ENCODE measurements around the gene SLC35F6. TPM values are rescaled to one million over a fixed set of nuclear protein-coding genes. Genes with fewer than 3 reads are reported as not detected.

SLC35F6 gene
- total RNA-seq, 2 donors from 2014 or later: 56.6 to 58.6 TPM

GRCh38 chr2:26816893-26817292, 52.8 kb downstream of the SLC35F6 start:
- H3K27ac ChIP-seq: no peak overlapping the region
- H3K27me3 ChIP-seq (replicated peaks; ENCODE audit: insufficient read depth): no peaks in the 10 kb centered on the region
- no peaks in the 10 kb centered on the region for H3K9me3 ChIP-seq
- no peaks in the 10 kb centered on the region for H3K4me1 ChIP-seq (replicated peaks)
- intact Hi-C loops (cut with DNase I): no loop called here
- WGBS: 59% methylated on average over 3 of the region's 3 CpGs
- no peaks in the 10 kb centered on the region for H3K36me3 ChIP-seq
- TF ChIP-seq, protein P1, sequence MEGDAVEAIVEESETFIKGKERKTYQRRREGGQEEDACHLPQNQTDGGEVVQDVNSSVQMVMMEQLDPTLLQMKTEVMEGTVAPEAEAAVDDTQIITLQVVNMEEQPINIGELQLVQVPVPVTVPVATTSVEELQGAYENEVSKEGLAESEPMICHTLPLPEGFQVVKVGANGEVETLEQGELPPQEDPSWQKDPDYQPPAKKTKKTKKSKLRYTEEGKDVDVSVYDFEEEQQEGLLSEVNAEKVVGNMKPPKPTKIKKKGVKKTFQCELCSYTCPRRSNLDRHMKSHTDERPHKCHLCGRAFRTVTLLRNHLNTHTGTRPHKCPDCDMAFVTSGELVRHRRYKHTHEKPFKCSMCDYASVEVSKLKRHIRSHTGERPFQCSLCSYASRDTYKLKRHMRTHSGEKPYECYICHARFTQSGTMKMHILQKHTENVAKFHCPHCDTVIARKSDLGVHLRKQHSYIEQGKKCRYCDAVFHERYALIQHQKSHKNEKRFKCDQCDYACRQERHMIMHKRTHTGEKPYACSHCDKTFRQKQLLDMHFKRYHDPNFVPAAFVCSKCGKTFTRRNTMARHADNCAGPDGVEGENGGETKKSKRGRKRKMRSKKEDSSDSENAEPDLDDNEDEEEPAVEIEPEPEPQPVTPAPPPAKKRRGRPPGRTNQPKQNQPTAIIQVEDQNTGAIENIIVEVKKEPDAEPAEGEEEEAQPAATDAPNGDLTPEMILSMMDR (IDR thresholded peaks at IDR 0.05): no peak
- TF ChIP-seq POLR2AphosphoS5 (IDR thresholded peaks at IDR 0.05) (no peak), POLR2A (IDR thresholded peaks at IDR 0.05) (no peak)
- no peak overlapping the region for H3K4me3 ChIP-seq
- no peak for DNase-seq (ENCODE audit: low spot score)

- Histone ChIP-seq H3K36me3 (no peaks in the 10 kb centered on the region), H3K4me3 (no peak overlapping the region), H3K27ac (no peak overlapping the region), H3K27me3 (replicated peaks; ENCODE audit: insufficient read depth) (no peaks in the 10 kb centered on the region), H3K9me3 (no peaks in the 10 kb centered on the region), H3K4me1 (replicated peaks) (no peaks in the 10 kb centered on the region)
- whole genome bisulfite sequencing: 72% methylated on average over 5 of the region's 5 CpGs
- TF ChIP-seq POLR2A (IDR thresholded peaks at IDR 0.05) (no peak), POLR2AphosphoS5 (IDR thresholded peaks at IDR 0.05) (no peak)
- TF ChIP-seq, protein P1 (IDR thresholded peaks at IDR 0.05): no peak
- DNase-seq (ENCODE audit: low spot score): no peak
- intact Hi-C loops (cut with DNase I): no loop called here
Measured at GRCh38 chr2:26818255-26818654, 54.2 kb downstream of the SLC35F6 start.

DNA sequence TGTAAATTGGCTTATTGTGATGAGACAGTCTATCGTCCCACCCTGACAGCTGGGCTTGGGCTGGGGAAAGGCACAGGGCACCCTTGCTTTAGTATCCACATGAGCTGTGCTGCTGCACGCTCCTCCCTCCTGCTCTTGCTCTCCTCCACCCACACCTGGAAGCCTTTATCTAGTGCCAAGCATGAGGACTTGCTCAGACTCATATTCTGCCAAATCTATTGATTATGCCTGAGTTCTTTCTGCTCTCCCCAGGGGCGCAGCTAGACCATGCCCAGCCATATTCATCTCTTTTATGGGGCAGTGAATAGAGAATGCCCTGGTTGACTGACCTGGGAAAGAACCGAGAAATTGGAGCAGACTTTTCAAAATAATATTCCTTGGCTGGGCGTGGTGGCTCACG, 54.9 kb downstream of the SLC35F6 start:
- Histone ChIP-seq H3K36me3 (no peaks in the 10 kb centered on the region), H3K4me3 (no peak overlapping the region), H3K4me1 (replicated peaks) (no peaks in the 10 kb centered on the region), H3K9me3 (no peaks in the 10 kb centered on the region), H3K27ac (no peak overlapping the region), H3K27me3 (replicated peaks; ENCODE audit: insufficient read depth) (no peaks in the 10 kb centered on the region)
- TF ChIP-seq, protein P1 (IDR thresholded peaks at IDR 0.05): no peak
- TF ChIP-seq POLR2A (IDR thresholded peaks at IDR 0.05): no peak
- no peak for TF ChIP-seq POLR2AphosphoS5 (IDR thresholded peaks at IDR 0.05)
- intact Hi-C loops (cut with DNase I): no loop called here
- no peak for DNase-seq (ENCODE audit: low spot score)
- WGBS: 60% methylated on average over 6 of the region's 6 CpGs

DNA sequence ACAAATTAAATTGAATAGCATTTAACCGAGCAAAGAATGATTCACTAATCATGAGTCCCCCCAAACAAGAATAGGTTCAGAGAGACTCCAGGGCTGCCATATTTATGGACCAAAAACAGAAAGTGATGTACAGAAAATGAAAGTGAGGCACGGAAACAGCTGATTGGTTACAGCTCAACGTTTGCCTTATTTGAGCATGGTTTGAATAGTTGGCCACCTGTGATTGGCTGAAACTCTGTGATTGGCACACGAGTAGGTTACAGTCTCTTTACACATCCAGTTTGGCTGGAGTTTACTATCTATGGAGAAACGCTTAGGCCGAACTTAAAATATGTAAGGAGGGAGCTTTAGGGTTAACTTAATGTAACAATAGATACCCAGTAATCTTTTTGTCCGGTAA, 56.8 kb downstream of the SLC35F6 start:
- no peak for TF ChIP-seq POLR2A (IDR thresholded peaks at IDR 0.05)
- TF ChIP-seq POLR2AphosphoS5 (IDR thresholded peaks at IDR 0.05): no peak
- TF ChIP-seq, protein P1 (IDR thresholded peaks at IDR 0.05): no peak
- Histone ChIP-seq H3K4me1 (replicated peaks) (no peaks in the 10 kb centered on the region), H3K36me3 (no peaks in the 10 kb centered on the region), H3K27ac (no peak overlapping the region), H3K4me3 (no peak overlapping the region), H3K27me3 (replicated peaks; ENCODE audit: insufficient read depth) (no peaks in the 10 kb centered on the region), H3K9me3 (no peaks in the 10 kb centered on the region)
- WGBS: 85% methylated on average over 7 of the region's 7 CpGs
- intact Hi-C loops (cut with DNase I): no loop called here
- DNase-seq (ENCODE audit: low spot score): no peak

GRCh38 chr2:26822877-26823276, 58.8 kb downstream of the SLC35F6 start:
- H3K36me3 ChIP-seq: no peaks in the 10 kb centered on the region
- H3K27ac ChIP-seq: no peak overlapping the region
- H3K4me3 ChIP-seq: no peak overlapping the region
- intact Hi-C loops (cut with DNase I): no loop called here
- H3K9me3 ChIP-seq: no peaks in the 10 kb centered on the region
- TF ChIP-seq POLR2A (IDR thresholded peaks at IDR 0.05): no peak
- TF ChIP-seq, protein P1 (IDR thresholded peaks at IDR 0.05): no peak
- TF ChIP-seq POLR2AphosphoS5 (IDR thresholded peaks at IDR 0.05): no peak
- DNase-seq (ENCODE audit: low spot score): no peak
- WGBS: 91% methylated on average over 6 of the region's 6 CpGs
- no peaks in the 10 kb centered on the region for H3K4me1 ChIP-seq (replicated peaks)
- no peaks in the 10 kb centered on the region for H3K27me3 ChIP-seq (replicated peaks; ENCODE audit: insufficient read depth)
